CD4-positive, alpha-beta T cell treated with Interleukin-12 subunit alpha and Interleukin-12 subunit beta, for 1 hour (primary cell): ENCODE measurements around the gene PTBP3.
"Not testable (repeated sequence)": the region's sequence is repeated elsewhere in the genome, so short reads cannot be mapped to it uniquely, and the experiment has no call there.

Experiments
- DNase-seq: peaks from one replicate; pipeline ENCODE4 v3.0.0-alpha.2; 2020

Gene PTBP3

DNA sequence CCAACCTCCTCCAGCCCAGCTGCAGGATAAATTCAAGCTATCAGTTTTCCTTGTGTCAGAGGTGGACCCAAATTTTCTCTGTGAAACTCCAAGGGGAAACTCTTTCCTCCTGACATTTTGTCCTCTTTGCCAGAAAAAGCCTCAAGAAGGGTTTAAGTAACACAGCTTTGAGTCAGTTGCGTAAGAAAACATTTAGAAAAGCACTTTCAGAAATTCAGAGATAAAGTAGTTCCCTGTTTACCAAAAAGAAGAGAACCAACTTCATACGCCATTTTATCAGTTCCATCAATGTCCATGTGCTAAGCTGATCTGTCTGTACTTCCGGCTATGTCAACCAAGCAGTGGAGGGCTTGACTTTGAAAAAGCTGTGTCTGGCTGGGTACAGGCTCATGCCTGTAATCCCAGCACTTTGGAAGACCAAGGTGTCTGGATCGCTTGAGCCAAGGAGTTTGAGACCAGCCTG, 138.4 kb downstream of the PTBP3 start:
- no peak for DNase-seq

DNA sequence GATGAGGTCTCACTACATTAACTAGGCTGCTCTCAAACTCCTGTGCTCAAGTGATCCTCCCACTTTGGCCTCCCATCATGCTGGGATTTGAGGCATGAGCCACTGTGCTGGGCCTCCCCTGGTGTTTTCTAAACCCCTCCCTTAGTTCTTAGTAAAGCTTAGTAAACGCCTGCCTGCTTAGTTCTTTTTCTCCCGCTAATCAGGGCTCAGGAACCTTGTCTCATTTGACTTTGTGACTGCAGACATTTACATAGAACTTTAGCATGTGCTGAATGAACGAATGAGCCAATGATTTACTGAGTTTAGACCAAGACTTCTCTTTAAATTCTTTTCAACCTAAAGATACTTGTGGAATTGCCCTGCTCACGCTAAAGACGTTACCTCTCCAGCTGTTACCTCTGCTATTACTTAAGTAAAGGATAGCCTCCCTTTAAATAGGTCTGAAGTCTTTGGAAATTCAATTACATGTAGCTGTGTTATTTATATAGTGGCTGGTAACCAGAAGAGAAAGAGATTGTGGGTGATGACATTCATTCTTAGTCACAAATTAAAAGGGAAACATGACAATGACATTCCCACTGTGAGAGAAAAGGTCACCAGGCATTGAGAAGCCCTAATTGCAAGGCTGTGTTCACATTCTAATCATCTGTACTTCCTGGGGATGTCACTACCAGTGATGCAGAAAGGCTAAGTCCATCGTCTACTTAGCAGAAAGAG, 139.7 kb downstream of the PTBP3 start:
- DNase-seq = no peak

DNA sequence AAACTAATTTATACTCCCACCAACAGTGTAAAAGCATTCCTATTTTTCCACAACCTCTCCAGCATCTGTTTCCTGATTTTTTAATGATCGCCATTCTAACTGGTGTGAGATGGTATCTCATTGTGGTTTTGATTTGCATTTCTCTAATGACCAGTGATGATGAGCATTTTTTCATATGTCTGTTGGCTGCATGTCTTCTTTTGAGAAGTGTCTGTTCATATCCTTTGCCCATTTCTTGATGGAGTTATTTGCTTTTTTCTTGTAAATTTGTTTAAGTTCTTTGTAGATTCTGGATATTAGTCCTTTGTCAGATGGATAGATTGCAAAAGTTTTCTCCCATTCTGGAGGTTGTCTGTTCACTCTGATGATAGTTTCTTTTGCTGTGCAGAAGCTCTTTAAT, 143.1 kb downstream of the PTBP3 start:
- DNase-seq = not testable (repeated sequence)

DNA sequence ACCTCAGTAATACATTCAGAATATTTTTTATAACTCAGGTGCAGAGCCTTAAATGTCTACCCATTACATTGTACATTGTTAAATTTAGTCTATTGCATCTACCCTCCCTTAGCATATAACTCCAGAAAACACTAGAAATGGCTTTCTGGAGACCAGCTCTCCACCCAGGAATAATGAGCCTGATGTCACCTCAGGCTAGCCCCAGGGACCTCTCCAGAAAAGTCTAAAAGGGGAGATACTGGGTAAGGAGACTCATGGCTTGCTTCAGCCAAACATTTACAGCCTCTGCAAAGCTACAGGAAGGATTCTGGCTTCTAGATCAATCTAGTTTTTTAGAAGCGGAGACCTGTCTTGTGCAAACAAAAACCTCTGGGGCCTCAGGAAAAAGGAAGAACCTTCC, 144.5 kb downstream of the PTBP3 start:
- DNase-seq = no peak

DNA sequence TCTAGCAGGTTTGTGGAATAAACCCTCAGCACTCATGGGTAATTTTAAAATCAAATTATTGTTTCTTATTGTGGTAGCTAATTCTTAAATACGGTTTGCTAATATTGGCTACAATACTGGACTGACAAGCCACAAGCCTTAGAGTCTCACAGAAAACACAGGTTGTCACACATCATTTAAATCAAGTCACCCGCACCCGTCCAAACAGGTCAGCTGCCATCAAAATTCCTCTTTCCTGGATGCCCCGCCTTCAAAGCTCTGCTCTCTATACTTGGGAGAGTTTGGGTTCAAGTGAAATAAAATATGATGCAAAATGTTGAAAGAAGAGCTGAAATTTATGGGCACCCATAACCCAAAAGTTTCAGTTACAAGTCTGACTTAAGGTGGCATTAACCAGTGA, 146.0 kb downstream of the PTBP3 start:
- DNase-seq = no peak

DNA sequence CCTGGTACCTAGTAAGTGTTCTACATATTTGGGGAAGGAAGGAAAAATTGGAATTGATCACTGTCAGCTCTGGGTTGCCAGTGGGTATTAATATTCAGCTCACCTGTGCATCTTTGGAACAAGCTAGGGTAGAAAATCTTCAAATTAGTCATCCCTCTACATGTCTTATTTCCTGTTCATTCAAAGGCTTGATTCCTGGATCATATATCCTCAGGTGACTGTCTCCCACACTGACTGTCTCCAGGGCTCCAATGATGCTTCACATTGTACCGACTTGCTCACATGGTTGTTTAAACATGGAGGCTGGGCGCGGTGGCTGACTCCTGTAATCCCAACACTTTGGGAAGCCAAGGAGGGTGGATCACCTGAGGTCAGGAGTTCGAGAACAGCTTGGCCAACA, 146.7 kb downstream of the PTBP3 start:
- DNase-seq = no peak

DNA sequence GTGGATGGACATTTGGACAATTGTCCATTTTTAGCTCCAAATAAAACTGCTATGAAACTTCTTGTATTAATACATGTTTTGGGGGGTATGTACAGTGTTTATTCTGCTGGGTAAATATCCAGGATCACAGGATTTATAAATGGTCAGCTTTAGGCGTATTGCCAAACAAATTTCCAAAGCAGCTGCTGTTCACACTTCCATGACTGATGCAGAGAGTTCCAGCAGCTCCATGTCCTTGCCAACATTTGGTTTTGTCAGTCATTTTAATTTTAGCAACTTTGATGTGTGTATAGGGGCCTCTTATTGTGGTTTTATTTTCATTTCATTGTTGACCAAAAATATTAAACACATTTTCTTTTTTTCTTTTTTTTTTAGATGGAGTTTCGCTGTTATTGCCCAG, 148.5 kb downstream of the PTBP3 start:
- DNase-seq = no peak

DNA sequence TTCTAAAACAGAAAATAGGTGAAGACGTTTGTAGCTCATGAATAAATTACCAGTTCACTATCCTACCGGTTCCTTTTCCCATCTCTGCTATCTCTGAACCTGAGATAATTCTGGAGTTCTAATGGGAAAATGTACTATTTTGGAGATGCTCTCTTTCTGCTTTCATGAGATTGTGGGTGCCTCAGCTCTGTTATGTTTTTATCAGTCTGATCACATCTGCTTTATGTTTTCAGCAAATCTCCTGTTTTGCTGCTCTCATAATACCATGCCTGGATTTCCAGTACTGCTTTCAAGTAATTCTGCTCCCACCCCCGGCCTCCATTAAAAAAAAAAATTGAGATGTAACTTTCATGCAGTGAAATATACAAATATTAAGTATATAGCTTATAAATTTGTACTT, 149.2 kb downstream of the PTBP3 start:
- DNase-seq = no peak

DNA sequence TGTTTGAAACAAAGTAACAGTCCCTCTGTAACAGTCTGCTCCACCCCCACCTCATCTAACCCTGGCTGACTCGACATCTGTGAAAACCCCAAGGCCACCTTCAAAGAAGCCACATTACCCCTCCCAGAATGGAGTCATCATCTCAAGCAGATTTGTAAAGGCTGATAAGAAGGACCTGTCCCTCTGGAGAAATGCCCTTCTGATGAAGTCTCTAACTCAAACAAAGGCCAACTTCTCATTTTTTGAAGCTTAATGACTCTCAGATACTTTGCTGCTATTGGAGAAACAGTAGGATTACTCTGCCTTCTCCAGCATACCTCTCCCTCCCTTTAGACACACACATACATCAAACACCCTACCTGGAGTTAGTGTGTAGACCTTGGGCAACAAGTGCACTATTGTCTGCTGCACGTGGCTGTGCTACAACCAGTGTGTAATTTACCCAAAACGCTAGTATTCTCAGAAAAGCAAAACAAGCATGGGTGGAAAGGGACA, 153.0 kb downstream of the PTBP3 start:
- DNase-seq = peak; percentile 72

DNA sequence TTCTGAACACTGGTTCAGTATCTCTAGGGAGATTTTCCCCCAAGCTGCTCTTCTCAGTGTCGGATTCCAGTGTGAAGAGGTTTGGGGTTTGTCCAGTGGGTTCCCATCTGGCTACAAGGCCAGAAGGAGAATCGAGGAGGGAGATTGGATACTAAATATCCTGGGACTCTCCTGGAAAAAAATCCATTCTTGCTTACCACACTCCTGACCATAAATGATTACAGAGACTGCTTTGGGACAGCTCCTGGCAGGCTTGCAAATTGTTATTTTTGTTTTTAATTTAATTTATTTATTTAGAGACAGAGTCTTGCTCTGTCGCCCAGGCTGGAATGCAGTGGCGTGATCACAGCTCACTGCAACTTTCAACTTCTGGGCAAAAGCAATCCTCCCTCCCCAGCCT, 153.6 kb downstream of the PTBP3 start:
- no peak for DNase-seq

DNA sequence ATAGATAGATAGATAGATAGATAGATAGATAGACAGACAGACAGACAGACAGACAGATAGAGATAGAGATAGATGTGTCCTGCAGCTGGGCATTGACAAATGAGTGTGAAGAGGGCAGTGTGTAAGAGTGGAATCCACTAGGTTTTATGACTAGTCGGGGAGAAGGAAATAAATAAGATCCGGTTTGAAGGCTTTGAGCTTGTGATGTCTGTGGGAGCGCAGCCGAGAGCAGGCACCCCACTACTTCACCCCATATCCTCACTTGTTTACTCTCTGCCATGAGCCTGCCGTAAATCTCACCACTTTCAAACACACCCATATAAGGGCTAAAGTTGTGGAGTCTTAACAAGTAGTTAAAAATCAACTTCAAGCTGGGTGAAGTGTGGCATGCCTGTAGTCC, 156.9 kb downstream of the PTBP3 start:
- peak; percentile 63 for DNase-seq

DNA sequence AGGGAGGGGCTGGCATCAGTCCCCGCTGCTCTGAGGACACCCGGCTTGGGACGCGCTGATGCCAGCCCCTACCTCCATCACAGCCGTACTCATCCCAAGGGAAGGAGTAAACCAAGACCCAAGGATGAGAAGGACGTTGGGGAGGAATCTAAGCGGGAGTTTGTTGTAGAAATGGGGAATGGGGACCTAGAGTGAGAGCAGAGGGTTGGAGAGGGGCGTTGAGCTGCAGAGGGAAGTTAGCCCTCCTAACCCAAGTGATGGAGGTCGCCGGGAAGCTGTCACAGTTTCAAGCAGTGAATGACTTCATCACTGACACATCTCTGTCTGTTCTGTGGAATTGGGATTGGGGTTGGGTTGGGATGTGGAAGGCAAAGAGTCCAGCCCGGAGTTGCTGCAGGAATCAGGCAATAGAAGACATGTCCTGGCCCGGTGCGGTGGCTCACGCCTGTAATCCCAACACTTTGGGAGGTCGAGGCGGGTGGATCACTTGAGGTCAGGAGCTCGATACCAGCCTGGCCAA, 157.6 kb downstream of the PTBP3 start:
- DNase-seq = no peak

DNA sequence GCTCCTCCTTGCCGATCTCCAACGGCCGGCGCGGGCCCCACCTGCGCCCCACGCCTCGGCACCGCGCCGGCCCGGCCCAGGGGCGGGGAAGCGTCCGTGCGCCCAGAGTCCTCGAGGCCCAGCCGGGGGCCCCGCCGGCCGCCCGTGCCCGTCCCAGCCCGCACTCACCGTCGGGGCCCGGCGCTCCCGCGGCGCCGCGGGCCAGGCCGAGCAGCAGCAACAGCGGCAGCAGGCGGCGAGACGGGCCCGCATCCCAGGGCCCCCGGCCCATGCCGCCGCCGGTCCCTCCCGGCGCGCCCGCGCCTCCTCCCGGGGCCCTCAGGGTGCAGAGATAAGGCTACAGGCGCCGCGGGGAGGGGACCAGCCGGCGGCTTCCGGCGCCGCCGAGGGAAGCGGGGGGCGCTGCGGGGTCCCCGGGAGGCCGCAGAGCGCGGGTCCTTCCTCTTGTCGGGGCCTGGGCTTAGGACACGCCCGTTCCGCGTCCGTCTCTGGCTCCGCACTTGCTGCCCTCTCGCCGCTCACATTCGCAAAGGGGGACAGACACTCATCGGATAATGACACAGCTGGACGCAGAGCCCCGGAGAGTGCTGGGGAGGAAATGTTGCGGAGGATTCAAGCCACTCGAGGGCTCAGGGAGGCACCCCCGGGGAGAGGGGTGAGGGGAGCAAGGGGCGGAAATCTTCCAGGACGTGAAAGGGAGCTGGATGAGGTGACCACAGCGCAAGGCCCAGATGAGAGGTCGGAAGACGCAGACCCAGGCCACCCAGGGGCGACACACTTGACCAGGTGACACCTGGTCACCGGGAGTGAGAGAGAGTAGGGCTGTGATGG, 158.2 kb downstream of the PTBP3 start, which contains the start of gene SUSD1:
SUSD1 (minus strand) TSS at position 333 of the 831 bp plus-strand sequence; CDS start at position 271, 62 bp downstream.
- DNase-seq = peak; percentile 48

DNA sequence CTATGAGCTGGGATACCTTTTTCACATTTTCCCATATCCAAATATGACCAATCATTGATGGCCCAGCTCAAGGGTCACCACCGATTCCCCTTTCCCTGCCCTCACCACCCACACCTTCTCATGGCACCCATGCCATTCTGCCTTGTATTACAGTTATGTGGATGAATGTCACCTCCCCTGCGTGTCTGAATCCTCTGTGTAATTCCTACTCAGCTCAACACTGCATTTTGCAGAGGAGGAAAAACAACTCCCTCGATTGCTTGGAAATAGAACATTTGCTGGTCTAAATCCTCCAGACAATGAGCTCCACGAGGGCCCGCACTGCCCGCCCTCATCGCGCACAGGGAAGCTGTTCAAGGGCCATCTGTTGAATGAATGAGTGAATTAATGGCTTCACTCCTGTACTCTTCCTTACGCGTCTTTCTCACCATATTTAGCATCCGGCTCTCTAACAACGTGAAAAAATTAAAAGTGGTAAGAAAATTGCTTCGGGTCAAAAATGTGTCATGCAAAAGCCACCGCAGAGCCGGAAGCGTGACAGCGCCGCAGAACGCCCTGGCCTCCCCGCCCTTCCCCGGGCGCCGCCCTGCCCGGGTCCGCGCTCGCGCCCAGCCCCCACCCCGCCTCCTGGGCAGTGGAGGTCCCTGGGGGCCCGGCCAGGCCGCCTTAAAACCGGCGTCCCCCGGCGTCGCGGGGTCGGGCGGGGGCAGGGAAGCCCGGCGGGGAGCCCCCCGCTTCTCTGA, 159.0 kb downstream of the PTBP3 start:
- peak; percentile 83 for DNase-seq

DNA sequence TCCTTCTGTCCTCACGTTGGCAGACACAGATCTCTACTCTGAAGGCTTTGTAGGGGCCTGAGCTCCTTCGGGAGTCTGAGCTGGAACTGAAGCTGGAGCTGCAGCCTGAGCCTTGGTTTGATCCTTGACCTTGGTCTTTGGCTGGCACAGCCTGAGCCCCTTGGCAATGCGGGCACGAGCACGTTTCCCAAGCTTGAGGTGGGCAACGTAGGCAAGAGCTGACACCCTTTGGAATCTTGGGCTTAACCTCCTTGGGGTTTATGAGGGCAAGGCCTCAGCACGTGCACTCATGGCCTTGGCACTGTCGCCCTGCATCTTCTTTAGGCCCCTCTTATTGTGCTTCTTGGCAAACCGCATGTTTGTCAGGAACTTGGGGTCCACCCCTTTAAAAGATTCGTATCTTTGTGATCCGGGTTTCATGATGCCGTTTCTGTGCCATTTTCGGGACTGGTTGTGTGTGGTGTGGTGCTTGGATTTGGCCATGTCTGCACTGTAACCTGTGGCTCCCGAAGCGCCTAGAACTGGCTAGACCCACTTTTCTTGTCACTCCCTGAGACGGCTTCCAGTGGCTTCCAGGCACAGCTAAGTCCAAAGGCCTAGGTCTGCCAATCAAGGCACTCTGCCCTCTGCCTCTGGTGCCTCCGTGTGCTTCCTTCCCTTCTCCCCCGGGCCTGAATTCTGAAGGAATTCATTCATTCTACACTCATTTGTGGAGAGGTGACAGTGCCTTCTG, 159.8 kb downstream of the PTBP3 start:
- DNase-seq = no peak

DNA sequence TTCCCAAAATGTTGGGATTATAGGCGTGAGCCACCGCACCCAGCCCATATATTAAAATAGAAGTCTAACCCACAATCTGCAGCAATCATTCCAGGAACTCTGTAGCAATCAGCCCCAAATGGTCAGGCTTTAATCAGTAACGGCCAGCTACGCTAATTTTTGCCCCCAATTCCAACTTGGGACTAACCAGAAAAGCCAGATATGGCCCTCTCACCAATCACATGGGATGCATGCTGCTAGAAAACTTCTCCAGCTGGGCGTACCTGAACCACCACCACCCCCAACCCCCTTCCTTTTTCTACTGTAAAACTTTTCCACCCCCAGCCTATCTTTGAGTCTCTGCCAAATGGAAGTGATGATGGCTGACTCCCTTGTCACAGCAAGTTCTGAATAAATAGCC, 162.5 kb downstream of the PTBP3 start:
- DNase-seq = no peak

DNA sequence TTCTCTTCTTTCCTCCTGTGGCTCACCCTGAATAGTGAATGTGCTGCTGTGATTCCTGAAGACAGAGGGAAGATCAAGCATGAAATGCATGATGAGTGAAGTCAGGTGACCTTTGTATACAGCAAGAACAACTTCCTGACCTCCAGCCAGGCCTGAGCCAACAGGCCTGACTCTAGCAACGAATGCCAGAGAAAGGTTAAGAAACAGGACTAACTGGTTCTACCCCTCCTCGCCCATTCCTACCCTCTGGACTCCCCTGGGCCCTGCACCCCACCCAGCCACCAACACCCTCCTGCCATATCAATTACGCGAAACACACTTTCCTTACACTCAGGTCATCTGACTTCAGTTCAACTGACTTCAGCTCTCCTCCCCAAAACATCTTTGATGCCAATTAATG, 163.2 kb downstream of the PTBP3 start:
- DNase-seq = no peak

DNA sequence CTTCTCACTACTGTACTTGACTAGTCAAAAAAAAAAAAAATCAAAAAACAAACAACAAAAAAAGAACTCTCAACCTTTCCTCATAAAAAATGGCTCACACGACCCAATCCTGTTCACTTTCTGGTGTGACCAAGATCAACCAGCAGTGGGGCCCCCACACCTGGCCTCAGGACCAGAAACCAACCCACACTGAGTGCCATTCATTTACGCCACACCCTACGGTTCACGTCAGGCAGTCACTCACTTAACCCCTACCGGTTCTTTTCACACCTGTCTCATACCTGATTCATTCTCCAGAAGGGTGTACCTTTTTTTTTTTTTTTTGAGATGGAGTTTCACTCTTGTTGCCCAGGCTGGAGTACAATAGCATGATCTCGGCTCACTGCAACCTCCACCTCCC, 164.1 kb downstream of the PTBP3 start:
- no peak for DNase-seq

DNA sequence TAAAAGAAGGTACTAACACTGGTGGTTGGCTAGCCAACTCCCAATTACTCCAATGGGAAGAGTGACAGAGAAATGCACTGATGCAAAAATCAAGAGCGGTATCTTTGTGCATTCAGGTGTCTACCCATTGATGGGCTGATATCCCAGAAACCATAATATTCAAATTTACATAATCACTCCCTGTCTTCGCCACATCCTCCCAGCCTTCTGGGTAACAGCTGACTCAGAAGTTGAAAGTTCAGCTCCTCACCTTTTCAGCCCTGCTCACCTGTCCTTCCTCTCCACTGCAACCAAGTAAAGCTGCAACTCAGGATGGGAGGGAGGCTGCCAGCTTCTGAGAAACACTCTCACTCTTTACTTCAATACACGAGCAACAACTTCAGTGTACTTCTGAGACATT, 165.2 kb downstream of the PTBP3 start:
- DNase-seq = no peak
